Fibroblast of skin of back (primary cell): ENCODE measurements around the gene SRPK2.
"Not testable (repeated sequence)": the region's sequence is repeated elsewhere in the genome, so short reads cannot be mapped to it uniquely, and the experiment has no call there.

Experiments used
- DNase-seq: peaks from one replicate; pipeline ENCODE4 v3.0.0-alpha.2; 2013

SRPK2 gene

DNA sequence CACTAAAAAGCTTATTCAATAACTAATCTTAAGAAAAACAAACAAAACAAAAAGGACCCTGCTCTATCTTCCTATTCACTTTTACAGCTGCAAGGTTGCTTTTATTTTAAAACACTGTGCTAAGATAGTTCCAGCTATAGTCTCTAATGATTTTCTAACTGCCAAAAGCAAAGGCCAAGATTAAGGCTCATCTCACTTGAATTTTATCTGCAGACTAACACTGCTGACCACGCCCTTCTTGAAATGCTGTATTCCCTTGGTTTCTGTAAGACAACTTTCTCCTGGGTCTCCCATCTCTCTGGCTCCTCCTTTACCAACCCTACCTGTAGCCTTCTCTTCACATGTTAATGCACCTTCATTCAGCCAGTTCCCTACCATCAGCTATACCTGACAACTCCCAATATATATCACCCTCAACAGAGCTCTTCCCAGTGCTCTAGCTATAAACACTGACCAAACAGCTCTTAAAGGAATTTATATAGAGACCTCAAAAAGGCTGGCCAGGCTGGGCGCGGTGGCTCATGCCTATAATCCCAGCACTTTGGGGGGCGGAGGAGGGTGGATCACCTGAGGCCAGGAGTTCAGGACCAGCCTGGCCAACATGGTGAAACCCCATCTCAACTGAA, 11.7 kb downstream of the SRPK2 start:
- DNase-seq, result no peak

DNA sequence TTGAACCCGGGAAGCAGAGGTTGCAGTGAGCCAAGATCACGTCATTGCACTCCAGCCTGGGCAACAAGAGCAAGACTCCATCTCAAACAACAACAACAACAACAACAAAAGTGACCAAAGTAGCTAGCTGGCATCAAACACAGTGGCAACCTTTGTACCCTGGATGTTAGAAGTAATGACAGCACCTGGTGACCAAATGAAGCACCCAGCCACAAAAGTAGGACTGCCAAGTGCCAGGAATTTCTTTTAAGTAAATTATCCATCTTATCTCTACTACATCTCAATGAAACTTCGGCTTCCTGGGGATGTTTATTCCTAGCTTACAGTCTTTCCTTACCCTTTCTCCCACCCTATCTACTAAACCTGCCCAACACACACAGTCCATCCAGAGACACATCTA, 18.8 kb downstream of the SRPK2 start:
- no peak for DNase-seq

DNA sequence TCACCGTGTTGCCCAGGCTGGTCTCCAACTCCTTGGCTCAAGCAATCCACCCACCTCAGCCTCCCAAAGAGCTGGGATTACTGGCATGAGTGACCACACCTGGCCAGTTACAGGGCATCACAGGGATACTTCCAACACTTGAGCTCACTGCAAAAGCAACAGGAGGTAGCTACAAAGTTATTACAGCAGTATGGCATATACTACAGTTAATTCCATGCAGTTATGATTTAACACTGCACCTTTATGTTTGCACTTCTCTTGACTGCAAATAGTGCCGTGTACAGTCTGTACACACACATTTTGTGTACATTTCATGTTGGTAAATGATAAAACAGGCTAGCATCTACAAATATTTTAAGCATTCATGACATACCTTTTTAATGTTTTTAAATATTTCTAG, 21.3 kb downstream of the SRPK2 start:
- DNase-seq, result no peak

DNA sequence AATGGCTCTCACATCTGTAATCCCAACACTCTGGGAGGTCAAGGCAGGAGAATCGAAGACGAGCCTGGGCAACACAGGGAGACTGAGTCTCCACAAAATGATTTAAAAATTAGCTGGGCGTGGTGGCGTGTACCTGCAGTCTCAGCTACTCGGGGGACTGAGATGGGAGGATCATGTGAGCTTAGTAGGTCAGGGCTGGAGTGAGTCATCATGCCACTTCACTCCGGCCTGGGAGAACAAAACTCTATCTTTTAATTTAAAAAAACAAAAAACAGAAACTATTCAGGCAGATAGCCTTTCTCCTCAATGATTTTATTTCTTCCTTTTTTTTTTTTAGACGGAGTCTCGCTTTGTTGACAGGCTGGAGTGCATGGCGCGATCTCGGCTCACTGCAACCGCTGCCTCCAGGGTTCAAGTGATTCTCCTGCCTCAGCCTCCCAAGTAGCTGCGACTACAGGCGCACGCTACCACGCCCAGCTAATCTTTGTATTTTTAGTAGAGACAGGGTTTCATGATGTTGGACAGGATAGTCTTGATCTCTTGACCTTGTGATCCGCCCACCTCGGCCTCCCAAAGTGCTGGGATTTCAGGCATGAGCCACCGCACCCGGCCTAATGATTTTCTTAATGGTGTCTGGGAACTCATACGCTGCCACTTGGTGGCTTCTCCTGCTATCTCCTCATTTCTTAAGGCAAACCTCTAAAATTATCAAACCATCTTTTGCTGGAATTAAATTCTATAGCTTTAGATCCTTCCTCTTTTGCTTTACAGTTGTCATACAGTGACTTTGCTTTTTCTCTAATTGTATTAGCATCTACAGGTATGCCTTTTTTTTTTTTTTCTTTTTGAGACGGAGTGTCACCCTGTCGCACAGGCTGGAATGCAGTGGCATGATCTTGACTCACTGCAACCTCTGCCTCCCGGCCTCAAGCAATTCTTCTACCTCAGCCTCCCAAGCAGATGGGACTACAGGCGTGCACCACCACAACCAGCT, 22.9 kb downstream of the SRPK2 start:
- no peak for DNase-seq

DNA sequence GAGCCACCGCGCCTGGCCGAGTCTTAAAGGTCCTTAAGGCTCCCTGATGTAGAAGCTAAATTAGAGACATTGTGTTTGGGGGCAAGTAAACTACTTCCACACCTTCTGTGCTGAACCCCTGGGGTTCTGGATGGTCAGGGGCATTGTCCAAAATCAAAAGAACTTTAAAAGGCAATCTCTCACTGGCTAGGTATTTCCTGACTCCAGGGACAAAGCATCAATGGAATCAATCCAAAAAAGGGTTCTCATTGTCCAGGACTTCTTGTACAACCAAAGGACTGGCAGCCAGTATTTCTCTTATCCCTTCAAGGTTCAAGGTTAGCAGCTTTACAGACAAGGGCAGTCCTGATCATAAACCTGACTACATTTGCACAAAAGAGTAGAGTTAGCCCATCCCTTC, 24.0 kb downstream of the SRPK2 start:
- no peak for DNase-seq

DNA sequence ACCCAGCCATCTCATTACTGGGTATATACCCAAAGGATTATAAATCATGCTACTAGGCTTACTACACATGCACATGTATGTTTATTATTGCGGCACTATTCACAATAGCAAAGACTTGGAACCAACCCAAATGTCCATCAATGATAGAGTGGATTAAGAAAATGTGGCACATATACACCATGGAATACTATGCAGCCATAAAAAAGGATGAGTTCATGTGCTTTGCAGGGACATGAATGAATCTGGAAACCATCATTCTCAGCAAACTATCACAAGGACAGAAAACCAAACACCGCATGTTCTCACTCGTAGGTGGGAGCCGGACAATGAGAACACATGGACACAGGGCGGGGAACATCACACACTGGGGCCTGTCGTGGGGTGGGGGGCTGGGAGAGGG, 25.1 kb downstream of the SRPK2 start:
- not testable (repeated sequence) for DNase-seq

DNA sequence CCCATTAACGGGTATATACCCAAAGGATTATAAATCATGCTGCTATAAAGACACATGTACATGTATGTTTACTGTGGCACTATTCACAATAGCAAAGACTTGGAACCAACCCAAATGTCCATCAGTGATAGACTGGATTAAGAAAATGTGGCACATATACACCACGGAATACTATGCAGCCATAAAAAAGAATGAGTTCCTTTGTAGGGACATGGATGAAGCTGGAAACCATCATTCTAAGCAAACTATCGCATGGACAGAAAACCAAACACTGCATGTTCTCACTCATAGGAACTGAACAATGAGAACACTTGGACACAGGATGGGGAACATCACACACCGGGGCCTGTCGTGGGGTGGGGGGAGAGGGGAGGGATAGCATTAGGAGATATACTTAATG, 26.0 kb downstream of the SRPK2 start:
- DNase-seq, result not testable (repeated sequence)

DNA sequence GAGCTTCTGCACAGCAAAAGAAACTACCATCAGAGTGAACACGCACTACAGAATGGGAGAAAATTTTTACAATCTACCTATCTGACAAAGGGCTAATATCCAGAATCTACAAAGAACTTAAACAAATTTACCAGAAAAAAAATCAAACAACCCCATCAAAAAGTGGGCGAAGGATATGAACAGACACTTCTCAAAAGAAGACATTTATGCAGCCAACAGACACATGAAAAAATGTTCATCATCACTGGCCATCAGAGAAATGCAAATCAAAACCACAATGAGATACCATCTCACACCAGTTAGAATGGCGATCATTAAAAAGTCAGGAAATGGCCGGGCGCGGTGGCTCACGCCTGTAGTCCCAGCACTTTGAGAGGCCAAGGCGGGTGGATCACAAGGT, 26.7 kb downstream of the SRPK2 start:
- not testable (repeated sequence) for DNase-seq

DNA sequence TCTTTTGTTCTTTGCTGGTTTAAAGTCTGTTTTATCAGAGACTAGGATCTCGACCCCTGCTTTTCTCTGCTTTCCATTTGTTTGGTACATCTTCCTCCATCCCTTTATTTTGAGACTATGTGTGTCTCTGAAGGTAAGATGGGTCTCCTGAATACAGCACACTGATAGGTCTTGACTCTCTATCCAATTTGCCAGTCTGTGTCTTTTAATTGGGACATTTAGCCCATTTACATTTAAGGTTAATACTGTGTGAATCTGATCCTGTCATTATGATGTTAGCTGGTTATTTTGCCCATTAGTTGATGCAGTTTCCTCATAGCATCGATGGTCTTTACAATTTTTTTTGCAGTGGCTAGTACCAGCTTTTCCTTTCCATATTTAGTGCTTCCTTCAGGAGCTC, 28.6 kb downstream of the SRPK2 start:
- DNase-seq, result not testable (repeated sequence)

DNA sequence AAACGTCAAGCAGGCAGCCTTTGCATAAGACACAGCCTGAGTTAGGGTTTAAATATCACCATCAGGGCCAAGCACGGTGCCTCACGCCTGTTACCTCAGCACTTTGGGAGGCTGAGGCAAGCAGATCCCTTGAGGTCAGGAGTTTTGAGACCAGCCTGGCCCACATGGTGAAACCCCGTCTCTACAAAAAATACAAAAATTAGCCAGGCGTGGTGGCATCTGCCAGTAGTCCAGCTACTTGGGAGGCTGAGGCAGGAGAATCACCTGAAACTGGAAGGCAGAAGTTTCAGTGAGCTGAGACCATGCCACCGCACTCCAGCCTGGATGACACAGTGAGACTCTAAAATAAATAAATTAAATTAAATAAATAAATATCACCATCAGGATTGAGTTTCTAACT, 33.0 kb downstream of the SRPK2 start:
- no peak for DNase-seq

DNA sequence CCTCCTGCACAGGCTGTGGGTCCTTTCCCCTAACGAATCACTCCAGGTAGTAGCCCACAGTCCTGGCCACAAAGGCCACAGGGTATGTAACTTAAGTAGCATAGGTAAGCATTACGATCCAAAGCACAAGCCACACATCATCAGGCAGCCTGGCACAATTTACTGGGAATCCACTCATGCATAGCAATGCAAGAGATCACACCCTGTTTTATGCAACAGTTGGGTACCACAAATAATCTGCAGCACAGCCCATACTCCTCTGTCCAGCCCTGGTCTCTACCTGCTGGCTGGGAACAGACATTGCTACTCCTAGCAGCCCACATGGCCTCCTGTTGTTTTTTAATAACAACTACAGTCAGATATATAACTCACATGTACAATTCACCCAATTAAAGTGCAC, 34.3 kb downstream of the SRPK2 start:
- DNase-seq, result no peak

DNA sequence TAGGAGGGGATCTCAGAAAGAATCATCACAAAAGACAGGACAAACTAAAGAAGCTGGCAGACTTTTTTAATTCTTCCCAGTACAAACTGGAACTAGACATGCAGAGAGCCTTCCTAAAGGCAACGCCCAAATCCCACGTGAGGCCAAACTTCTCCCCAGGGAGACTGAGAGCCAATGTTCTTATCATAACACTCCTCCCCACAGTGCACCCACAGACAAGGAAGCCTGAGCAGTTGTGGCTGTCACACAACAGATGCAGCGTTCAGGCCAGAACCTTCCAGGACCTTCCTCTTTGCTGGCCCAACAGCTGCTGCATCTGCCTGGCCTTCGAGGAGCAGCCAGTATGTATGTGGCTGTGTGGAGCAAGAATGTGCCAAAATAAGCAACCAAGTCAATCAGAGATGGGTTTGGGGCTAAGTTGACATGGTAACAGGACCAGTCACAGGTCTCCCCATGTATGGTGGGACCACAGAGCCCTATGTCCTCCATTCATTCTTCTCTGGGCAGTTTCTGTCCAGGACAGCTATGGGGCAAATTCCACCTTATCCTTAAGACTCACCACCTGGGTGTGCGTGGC, 34.9 kb downstream of the SRPK2 start:
- DNase-seq, result peak; percentile 68

DNA sequence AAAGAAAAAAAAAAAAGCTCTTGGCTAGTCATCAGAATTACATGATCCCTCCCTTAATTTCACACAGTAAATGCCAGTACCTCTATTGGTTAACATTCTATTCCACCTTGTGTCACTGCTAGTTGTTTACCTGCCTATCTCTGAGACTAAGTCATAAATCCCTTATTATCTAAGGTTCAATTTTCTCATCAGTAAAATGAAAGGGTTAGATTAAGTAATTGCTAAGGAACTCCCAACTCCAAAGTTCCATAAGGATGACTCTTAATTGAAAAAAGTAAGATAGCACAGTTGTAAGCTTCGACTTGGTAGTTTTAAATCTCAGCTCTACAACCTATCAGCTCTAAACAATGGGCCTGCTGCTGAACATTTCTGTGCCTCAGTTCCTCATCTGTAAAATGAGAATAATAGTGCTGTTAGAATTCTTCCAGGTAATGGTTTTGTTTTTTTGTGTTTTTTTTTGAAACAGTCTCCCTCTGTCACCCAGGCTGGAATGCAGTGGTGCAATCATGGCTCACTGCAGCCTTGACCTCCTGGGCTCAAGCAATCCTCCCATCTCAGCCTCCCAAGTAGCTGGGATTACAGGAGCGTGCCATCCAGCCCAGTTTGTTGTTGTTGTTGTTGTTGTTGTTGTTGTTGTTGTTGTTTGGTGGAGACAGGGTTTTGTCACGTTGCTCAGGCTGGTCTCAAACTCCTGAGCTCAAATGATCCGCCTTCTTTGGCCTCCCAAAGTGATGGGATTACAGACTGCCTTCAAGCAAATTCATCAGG, 35.6 kb downstream of the SRPK2 start:
- peak; percentile 32 for DNase-seq

DNA sequence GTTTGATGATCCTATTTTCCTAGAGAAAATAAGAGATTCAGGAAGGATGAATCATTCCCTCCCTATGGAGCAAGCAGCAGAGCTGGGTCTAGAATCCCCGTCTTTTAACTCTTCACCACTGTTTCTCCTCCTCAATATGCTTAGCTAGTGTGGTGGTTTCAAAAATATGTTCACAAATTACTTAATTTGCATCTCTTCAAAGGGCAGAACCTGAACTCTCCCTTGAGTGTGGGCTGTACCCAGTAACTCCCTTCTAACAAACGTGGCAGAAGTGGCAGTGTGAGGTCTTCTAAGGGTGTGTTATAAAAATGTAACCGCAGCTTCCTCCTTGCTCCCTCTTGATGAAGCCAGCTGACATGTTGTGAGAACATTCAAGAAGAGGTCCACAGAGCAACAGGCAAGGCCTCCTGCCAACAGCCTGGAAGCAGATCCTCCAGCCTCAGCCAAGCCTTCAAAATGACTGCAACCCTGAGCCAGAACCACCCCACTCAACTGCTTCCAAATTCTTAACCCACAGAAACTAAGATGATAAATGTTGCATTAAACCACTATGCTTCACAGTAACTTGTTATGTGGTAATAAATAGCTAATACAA, 36.6 kb downstream of the SRPK2 start:
- peak; percentile 91 for DNase-seq

DNA sequence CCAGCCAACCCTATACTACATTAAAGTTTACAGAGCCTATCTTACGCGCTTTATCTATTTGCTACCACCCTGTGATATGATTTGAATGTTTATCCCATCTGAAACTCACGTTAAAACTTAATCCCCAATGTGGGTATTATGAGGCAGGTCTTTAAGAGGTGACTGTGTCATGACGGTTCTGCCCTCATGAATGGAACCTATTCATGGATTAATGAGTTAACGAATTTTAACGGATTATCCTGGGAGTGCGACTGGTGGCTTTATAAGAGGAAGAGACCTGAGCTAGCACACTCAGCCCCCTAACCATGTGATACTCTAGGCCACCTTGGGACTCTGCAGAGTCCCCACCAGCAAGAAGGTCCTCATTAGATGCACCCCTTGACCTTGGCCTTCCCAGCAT, 37.8 kb downstream of the SRPK2 start:
- no peak for DNase-seq

DNA sequence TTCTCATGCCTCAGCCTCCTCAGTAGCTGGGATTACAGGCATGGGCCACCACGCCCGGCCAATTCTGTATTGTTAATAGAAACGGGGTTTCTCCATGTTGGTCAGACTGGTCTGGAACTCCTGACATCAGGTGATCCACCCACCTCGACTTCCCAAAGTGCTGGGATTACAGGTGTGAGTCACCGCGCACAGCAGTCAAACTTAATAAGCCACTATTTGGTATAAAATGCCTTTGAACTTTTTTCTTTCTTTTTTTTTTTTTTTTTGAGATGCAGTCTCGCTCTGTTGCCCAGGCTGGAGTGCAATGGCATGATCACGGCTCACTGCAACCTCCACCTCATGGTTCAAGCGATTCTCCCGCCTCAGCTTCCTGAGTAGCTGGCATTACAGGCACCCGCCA, 40.5 kb downstream of the SRPK2 start:
- not testable (repeated sequence) for DNase-seq

DNA sequence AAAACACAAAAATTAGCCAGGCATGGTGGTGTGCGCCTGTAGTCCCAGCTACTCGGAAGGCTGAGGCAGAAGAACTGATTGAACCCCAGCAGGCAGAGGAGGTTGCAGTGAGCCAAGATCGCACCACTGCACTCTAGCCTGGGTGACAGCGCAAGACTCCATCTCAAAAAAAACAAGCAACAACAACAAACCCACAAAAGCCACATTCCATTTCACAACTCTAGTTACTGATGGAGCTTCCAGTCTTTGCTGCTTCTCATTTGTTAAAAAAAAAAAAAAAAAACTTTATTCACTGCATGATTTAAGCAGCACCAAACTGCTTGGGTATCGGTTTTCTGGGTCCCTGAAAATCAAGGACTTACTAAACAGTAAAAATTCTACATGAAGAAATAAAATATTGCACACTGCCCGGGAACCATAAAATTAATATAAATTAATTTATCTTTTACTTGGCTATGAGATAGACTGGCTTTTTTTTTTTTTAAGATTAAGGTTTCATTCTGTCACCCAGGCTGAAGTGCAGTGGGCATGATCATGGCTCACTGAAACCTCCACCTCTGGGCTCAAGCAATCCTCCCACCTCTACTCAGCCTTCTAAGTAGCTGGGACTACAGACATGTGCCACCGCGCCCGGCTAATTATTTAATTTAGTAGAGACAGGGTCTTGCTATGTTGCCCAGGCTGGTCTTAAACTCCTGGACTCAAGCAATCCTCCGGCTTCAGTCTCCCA, 42.0 kb downstream of the SRPK2 start:
- no peak for DNase-seq

DNA sequence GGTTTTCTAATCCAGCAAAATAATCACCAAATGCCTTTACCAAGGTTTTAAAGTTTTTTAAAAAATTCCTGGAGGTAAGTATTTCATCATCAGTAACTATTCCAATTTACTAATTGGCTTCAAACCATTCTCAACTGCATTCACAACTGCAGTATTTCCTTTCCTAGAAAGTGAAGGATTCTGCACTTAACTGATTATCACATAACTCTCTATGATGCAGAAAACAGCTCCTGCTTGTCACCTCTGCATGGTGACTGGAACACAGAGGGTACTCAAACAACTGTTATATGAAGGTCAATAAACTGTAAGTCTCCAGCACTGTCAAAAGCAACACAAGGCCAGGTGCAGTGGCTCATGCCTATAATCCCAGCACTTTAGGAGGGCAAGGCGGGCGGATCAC, 42.6 kb downstream of the SRPK2 start:
- no peak for DNase-seq

DNA sequence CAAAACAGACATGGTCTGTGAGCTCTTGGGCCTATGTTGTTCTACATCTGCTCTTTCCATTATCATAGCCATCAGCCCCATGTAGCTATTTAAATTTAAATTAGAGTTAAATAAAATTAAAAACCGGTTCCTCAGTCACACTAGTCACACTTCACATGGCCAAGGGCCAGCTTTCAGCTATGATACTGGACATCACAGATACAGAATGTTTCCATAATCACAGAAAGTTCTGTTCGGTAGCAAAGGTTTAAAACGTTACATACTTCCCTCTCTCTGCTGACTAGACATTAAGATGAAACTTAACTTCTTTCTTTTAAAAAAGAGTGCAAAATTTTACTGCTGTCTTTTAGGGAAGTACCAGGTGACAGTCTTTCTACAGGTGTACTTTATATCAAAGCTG, 43.0 kb downstream of the SRPK2 start:
- no peak for DNase-seq

DNA sequence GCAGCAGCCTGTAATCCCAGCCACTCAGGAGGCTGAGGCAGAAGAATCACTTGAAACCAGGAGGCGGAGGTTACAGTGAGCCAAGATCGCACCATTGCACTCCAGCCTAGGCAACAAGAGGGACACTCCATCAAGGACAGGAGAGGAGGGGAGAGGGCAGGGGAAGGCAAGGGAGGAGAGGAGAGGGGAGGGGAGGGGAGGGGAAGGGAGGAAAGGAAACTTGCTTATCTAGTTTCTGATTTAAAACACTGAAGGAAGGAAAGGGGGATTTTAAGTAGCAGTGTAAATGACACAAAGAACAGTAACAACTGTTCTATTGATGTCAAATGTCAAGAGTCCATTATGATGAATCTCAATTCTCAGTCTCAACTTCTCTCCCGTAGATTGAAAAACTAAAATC, 43.7 kb downstream of the SRPK2 start:
- no peak for DNase-seq

DNA sequence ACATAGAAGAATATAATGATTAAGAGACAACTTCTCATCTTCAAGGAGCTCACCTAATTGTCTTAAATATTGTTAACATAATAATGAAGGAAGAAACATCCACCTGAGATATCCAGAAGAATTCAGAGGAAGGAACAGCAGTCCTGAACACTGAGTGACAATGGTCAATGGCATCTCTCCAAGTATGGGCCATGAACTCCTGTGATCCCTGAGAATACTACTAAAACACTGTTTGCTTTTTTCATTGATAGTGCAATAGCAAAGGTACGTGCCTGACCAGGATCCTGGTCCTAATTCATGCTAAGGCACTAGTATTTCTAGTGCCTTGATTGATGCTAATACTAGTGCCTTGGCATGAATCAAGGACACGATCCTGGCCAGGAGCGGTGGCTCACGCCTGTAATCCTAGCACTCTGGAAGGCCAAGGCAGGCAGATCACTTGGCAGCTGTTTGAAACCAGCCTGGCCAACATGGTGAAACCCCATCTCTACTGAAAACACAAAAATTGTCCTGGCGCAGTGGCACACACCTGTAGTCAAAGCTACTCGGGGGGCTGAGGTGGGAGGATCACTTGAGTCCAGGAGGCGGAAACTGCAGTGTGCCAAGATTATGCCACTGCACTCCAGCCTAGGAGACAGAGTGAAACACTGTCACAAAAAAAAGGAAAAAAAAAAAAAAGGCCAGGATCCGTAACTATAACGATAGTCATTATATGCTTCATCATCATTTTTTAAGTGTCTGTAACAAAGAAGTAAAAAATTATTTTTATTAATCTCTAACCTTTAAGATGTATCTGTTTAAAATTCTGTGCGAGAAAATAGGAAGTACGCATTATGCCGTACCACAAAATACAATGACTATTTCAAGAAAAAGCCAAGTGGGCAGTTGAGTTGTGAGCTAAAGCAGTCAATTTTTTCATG, 49.1 kb downstream of the SRPK2 start:
- no peak for DNase-seq
